Activated T-cell treated with anti-CD3 and anti-CD28 coated beads, Interleukin-2, amount 50 U/mL, for 72 hours (primary cell): ENCODE measurements around the gene VTI1A. TPM values are rescaled to one million over a fixed set of nuclear protein-coding genes. Genes with fewer than 3 reads are reported as not detected.

Experiments used
- ATAC-seq, 2 donors: fragments of 150-1000 bp; cut with Tn5 transposase; replicated peaks in 1 of 2; 2 replicates each; pipeline ENCODE4 v1.10.0; 2021; ENCODE audit warnings: moderate library complexity in 2 of 2, mild to moderate bottlenecking in 1 of 2
- DNase-seq, 2 donors: peaks; one replicate each; pipeline ENCODE4 v3.0.0; 2021 to 2022; ENCODE audit warnings: mixed read lengths in 1 of 2
- H3K27ac Mint-ChIP-seq: one replicate; pipeline ENCODE4 v1.8.0; 2022; ENCODE audit warnings: mild to moderate bottlenecking, moderate library complexity, mixed read lengths
- H3K27me3 Mint-ChIP-seq: one replicate; pipeline ENCODE4 v1.8.0; 2022; ENCODE audit warnings: low read depth, mixed read lengths
- H3K36me3 Mint-ChIP-seq, 2 donors: one replicate each; pipeline ENCODE4 v1.8.0; 2022; ENCODE audit warnings: mixed read lengths in 2 of 2, mild to moderate bottlenecking in 1 of 2; ENCODE audit not compliant: insufficient read depth in 2 of 2
- H3K4me1 Mint-ChIP-seq: one replicate; pipeline ENCODE4 v1.8.0; 2022; ENCODE audit warnings: low read depth, mixed read lengths
- H3K4me3 Mint-ChIP-seq, 2 donors: one replicate each; pipeline ENCODE4 v1.8.0; 2022; ENCODE audit warnings: mild to moderate bottlenecking in 2 of 2, mixed read lengths in 2 of 2, moderate library complexity in 2 of 2
- H3K9me3 Mint-ChIP-seq, 2 donors: one replicate each; pipeline ENCODE4 v1.8.0; 2022; ENCODE audit warnings: mixed read lengths in 2 of 2
- total RNA-seq, 2 donors: library from RNA; stranded (reverse); gene quantifications; one replicate each; pipeline ENCODE4 v1.2.3, GENCODE V29; 2022

Gene VTI1A
- total RNA-seq, 2 donors from 2014 or later, result 65.5 to 71.8 TPM

- ATAC-seq (no peak), DNase-seq (no peak)
- Mint-ChIP-seq H3K4me3 (no peak overlapping the region), H3K4me1 (no peaks in the 10 kb centered on the region), H3K27ac (no peak overlapping the region), H3K9me3 (no peaks in the 10 kb centered on the region), H3K27me3 (no peaks in the 10 kb centered on the region), H3K36me3 (no peaks in the 10 kb centered on the region)
Observed at GRCh38 chr10:112653215-112653614, 206.2 kb downstream of the VTI1A start.

GRCh38 chr10:112653851-112654250 lies 206.8 kb downstream of the VTI1A start:
- ATAC-seq (no peak), DNase-seq (no peak)
- Mint-ChIP-seq H3K4me3 (no peak overlapping the region), H3K36me3 (no peaks in the 10 kb centered on the region), H3K4me1 (no peaks in the 10 kb centered on the region), H3K27me3 (no peaks in the 10 kb centered on the region), H3K9me3 (no peaks in the 10 kb centered on the region), H3K27ac (no peak overlapping the region)

GRCh38 chr10:112654794-112655193 lies 207.8 kb downstream of the VTI1A start:
- Mint-ChIP-seq H3K27ac (no peak overlapping the region), H3K9me3 (no peaks in the 10 kb centered on the region), H3K36me3 (no peaks in the 10 kb centered on the region), H3K4me3 (no peak overlapping the region), H3K27me3 (no peaks in the 10 kb centered on the region), H3K4me1 (no peaks in the 10 kb centered on the region)
- ATAC-seq (no peak), DNase-seq (no peak)

- H3K36me3 Mint-ChIP-seq, result no peaks in the 10 kb centered on the region
- H3K4me1 Mint-ChIP-seq, result no peaks in the 10 kb centered on the region
- H3K4me3 Mint-ChIP-seq, result no peak overlapping the region
- no peaks in the 10 kb centered on the region for H3K9me3 Mint-ChIP-seq
- DNase-seq (no peak), ATAC-seq (no peak)
- H3K27ac Mint-ChIP-seq, result no peak overlapping the region
- H3K27me3 Mint-ChIP-seq, result no peaks in the 10 kb centered on the region
Observed at GRCh38 chr10:112655722-112656121, 208.7 kb downstream of the VTI1A start.

GRCh38 chr10:112658465-112658864 lies 211.4 kb downstream of the VTI1A start:
- Mint-ChIP-seq H3K36me3 (peaks cover 0 to 3% of the 10 kb centered on the region in 2 donors), H3K4me1 (no peaks in the 10 kb centered on the region), H3K27me3 (no peaks in the 10 kb centered on the region), H3K4me3 (no peak overlapping the region), H3K27ac (peak overlapping the region; percentile 28), H3K9me3 (no peaks in the 10 kb centered on the region)
- ATAC-seq (no peak), DNase-seq (no peak)

- DNase-seq (no peak), ATAC-seq (no peak)
- Mint-ChIP-seq H3K4me1 (no peaks in the 10 kb centered on the region), H3K27me3 (no peaks in the 10 kb centered on the region), H3K4me3 (no peak overlapping the region), H3K36me3 (peaks cover 0 to 3% of the 10 kb centered on the region in 2 donors), H3K27ac (no peak overlapping the region), H3K9me3 (no peaks in the 10 kb centered on the region)
Observed at GRCh38 chr10:112658900-112659638, 212.1 kb downstream of the VTI1A start.

- Mint-ChIP-seq H3K4me3 (no peak overlapping the region), H3K4me1 (no peaks in the 10 kb centered on the region), H3K27me3 (no peaks in the 10 kb centered on the region), H3K36me3 (peaks cover 3 to 4% of the 10 kb centered on the region in 2 donors), H3K27ac (no peak overlapping the region), H3K9me3 (no peaks in the 10 kb centered on the region)
- no peak for ATAC-seq
- DNase-seq, result no peak
Observed at GRCh38 chr10:112663234-112664125, 216.5 kb downstream of the VTI1A start.

GRCh38 chr10:112666094-112666493 lies 219.1 kb downstream of the VTI1A start:
- ATAC-seq (no peak), DNase-seq (no peak)
- no peak overlapping the region for H3K4me3 Mint-ChIP-seq
- no peaks in the 10 kb centered on the region for H3K4me1 Mint-ChIP-seq
- peaks cover 3 to 6% of the 10 kb centered on the region in 2 donors for H3K36me3 Mint-ChIP-seq
- no peak overlapping the region for H3K27ac Mint-ChIP-seq
- H3K27me3 Mint-ChIP-seq, result no peaks in the 10 kb centered on the region
- H3K9me3 Mint-ChIP-seq, result no peaks in the 10 kb centered on the region

GRCh38 chr10:112669989-112670388 lies 223.0 kb downstream of the VTI1A start:
- Mint-ChIP-seq H3K27me3 (no peaks in the 10 kb centered on the region), H3K4me1 (no peaks in the 10 kb centered on the region), H3K27ac (no peak overlapping the region), H3K36me3 (peaks cover 0 to 6% of the 10 kb centered on the region in 2 donors), H3K9me3 (no peaks in the 10 kb centered on the region), H3K4me3 (no peak overlapping the region)
- DNase-seq (no peak), ATAC-seq (no peak)

- H3K4me1 Mint-ChIP-seq, result no peaks in the 10 kb centered on the region
- H3K27me3 Mint-ChIP-seq, result no peaks in the 10 kb centered on the region
- DNase-seq, result no peak
- ATAC-seq, result no peak
- H3K36me3 Mint-ChIP-seq, result peaks cover 0 to 6% of the 10 kb centered on the region in 2 donors
- H3K27ac Mint-ChIP-seq, result no peak overlapping the region
- H3K4me3 Mint-ChIP-seq, result no peak overlapping the region
- H3K9me3 Mint-ChIP-seq, result no peaks in the 10 kb centered on the region
Observed at GRCh38 chr10:112671743-112672142, 224.7 kb downstream of the VTI1A start.

GRCh38 chr10:112672706-112673105 lies 225.7 kb downstream of the VTI1A start:
- Mint-ChIP-seq H3K4me3 (no peak overlapping the region), H3K27me3 (no peaks in the 10 kb centered on the region), H3K27ac (no peak overlapping the region), H3K9me3 (no peaks in the 10 kb centered on the region), H3K36me3 (peaks cover 0 to 5% of the 10 kb centered on the region in 2 donors), H3K4me1 (no peaks in the 10 kb centered on the region)
- ATAC-seq (no peak), DNase-seq (no peak)

GRCh38 chr10:112675560-112676083 lies 228.6 kb downstream of the VTI1A start:
- no peak overlapping the region for H3K4me3 Mint-ChIP-seq
- H3K27me3 Mint-ChIP-seq, result no peaks in the 10 kb centered on the region
- H3K27ac Mint-ChIP-seq, result no peak overlapping the region
- ATAC-seq, result no peak
- no peaks in the 10 kb centered on the region for H3K36me3 Mint-ChIP-seq
- no peaks in the 10 kb centered on the region for H3K4me1 Mint-ChIP-seq
- no peaks in the 10 kb centered on the region for H3K9me3 Mint-ChIP-seq
- no peak for DNase-seq

- Mint-ChIP-seq H3K9me3 (no peaks in the 10 kb centered on the region), H3K27ac (no peak overlapping the region), H3K4me1 (no peaks in the 10 kb centered on the region), H3K4me3 (no peak overlapping the region), H3K27me3 (no peaks in the 10 kb centered on the region), H3K36me3 (no peaks in the 10 kb centered on the region)
- DNase-seq (no peak), ATAC-seq (no peak)
Observed at GRCh38 chr10:112677689-112678088, 230.7 kb downstream of the VTI1A start.
